HFFc6 (cell line): ENCODE measurements around the gene IKZF4. TPM values are rescaled to one million over a fixed set of nuclear protein-coding genes. Genes with fewer than 3 reads are reported as not detected.

Source experiments
- DNase-seq: peaks from one replicate; pipeline ENCODE4 v3.0.0-alpha.2; 2018
- H3K27ac Mint-ChIP-seq: 2 replicates; pipeline ENCODE4 v1.8.0; 2020; ENCODE audit warnings: mild to moderate bottlenecking, mixed read lengths
- H3K27me3 Mint-ChIP-seq: 2 replicates; pipeline ENCODE4 v1.8.0; 2021; ENCODE audit warnings: mild to moderate bottlenecking, moderate library complexity, mixed read lengths; ENCODE audit not compliant: insufficient read depth
- H3K36me3 Mint-ChIP-seq: 2 replicates; pipeline ENCODE4 v1.8.0; 2021; ENCODE audit warnings: low read depth, mixed read lengths
- H3K4me1 Mint-ChIP-seq: 2 replicates; pipeline ENCODE4 v1.8.0; 2020; ENCODE audit warnings: low read depth, mixed read lengths
- H3K4me3 Mint-ChIP-seq: 2 replicates; pipeline ENCODE4 v1.8.0; 2020; ENCODE audit warnings: mild to moderate bottlenecking, moderate library complexity, mixed read lengths
- H3K9me3 Mint-ChIP-seq: 2 replicates; pipeline ENCODE4 v1.8.0; 2020; ENCODE audit warnings: mild to moderate bottlenecking, mixed read lengths
- CTCF ChIP-seq: fragments of 200-600 bp; sonication (generic); IDR thresholded peaks from 2 replicates; pipeline ENCODE4 v1.5.0; 2021; ENCODE audit warnings: antibody characterized with exemption, mild to moderate bottlenecking
- total RNA-seq, 6 experiments: library from RNA; stranded (reverse); fragmentation: NEBNext Ultra II Directional; extraction: Animal tissue kit (Norgen Biotek cat#: 25700); gene quantifications; 2 replicates in 1 of 6; 3 replicates in 5 of 6; pipeline ENCODE4 v1.2.3, GENCODE V29; 2021

IKZF4 gene
- total RNA-seq, 6 experiments from 2014 or later = 5.2 to 7.2 (median 5.9) TPM

- TF ChIP-seq CTCF = no peak
- Mint-ChIP-seq H3K4me3 (no peak overlapping the region), H3K27ac (no peak overlapping the region), H3K36me3 (peaks cover 12% of the 10 kb centered on the region), H3K4me1 (peaks cover 18% of the 10 kb centered on the region), H3K27me3 (peaks cover 1% of the 10 kb centered on the region; the same call in 1 of the 2 replicates), H3K9me3 (no peaks in the 10 kb centered on the region)
- DNase-seq = no peak
Measured at GRCh38 chr12:56004211-56004610, 16.6 kb upstream of the IKZF4 start.

- Mint-ChIP-seq H3K4me1 (peaks cover 19% of the 10 kb centered on the region), H3K36me3 (peaks cover 12% of the 10 kb centered on the region), H3K27ac (peak overlapping the region; percentile 81), H3K9me3 (no peaks in the 10 kb centered on the region), H3K27me3 (peaks cover 1% of the 10 kb centered on the region; the same call in 1 of the 2 replicates), H3K4me3 (peak overlapping the region; percentile 88)
- no peak for DNase-seq
- TF ChIP-seq CTCF = no peak; the same call in 1 of the 2 replicates
Measured at GRCh38 chr12:56007564-56008559, 13.0 kb upstream of the IKZF4 start.

GRCh38 chr12:56010111-56010570 is 10.7 kb upstream of the IKZF4 start:
- Mint-ChIP-seq H3K4me1 (peaks cover 19% of the 10 kb centered on the region), H3K9me3 (no peaks in the 10 kb centered on the region), H3K27ac (no peak overlapping the region), H3K36me3 (no peaks in the 10 kb centered on the region), H3K4me3 (no peak overlapping the region), H3K27me3 (peaks cover 1% of the 10 kb centered on the region; the same call in 1 of the 2 replicates)
- TF ChIP-seq CTCF = no peak
- no peak for DNase-seq

GRCh38 chr12:56011509-56012090 is 9.2 kb upstream of the IKZF4 start:
- H3K4me1 Mint-ChIP-seq = peaks cover 19% of the 10 kb centered on the region
- H3K9me3 Mint-ChIP-seq = no peaks in the 10 kb centered on the region
- H3K36me3 Mint-ChIP-seq = no peaks in the 10 kb centered on the region
- no peak overlapping the region for H3K4me3 Mint-ChIP-seq
- H3K27ac Mint-ChIP-seq = no peak overlapping the region
- DNase-seq = no peak
- no peak for TF ChIP-seq CTCF
- peaks cover 1% of the 10 kb centered on the region; the same call in 1 of the 2 replicates for H3K27me3 Mint-ChIP-seq

- no peak overlapping the region for H3K4me3 Mint-ChIP-seq
- no peak for DNase-seq
- no peak overlapping the region for H3K27ac Mint-ChIP-seq
- H3K36me3 Mint-ChIP-seq = no peaks in the 10 kb centered on the region
- no peak for TF ChIP-seq CTCF
- no peaks in the 10 kb centered on the region for H3K27me3 Mint-ChIP-seq
- 0 out of 2 replicates have a peak, but pooled peaks cover 6% of the 10 kb centered on the region for H3K4me1 Mint-ChIP-seq
- no peaks in the 10 kb centered on the region for H3K9me3 Mint-ChIP-seq
Measured at GRCh38 chr12:56013482-56013881, 7.4 kb upstream of the IKZF4 start.
